GM21447 (cell line): ENCODE data around the gene ERP44.
"Not testable (repeated sequence)": the region's sequence is repeated elsewhere in the genome, so short reads cannot be mapped to it uniquely, and the experiment has no call there.

Source experiments
- ATAC-seq: cut with Tn5 transposase; IDR thresholded peaks from one replicate; pipeline ENCODE4 v1.9.1; 2021; ENCODE audit not compliant: unreplicated experiment

ERP44 gene

GRCh38 chr9:100098887-100099721 lies at the start of gene ERP44, which contains the start of gene INVS:
ERP44 (minus strand) TSS chr9:100099000; CDS start chr9:100098840, 160 bp downstream.
INVS (plus strand) TSS chr9:100099243; CDS start chr9:100104522, 5,279 bp downstream.
- peak; percentile 97 for ATAC-seq

DNA sequence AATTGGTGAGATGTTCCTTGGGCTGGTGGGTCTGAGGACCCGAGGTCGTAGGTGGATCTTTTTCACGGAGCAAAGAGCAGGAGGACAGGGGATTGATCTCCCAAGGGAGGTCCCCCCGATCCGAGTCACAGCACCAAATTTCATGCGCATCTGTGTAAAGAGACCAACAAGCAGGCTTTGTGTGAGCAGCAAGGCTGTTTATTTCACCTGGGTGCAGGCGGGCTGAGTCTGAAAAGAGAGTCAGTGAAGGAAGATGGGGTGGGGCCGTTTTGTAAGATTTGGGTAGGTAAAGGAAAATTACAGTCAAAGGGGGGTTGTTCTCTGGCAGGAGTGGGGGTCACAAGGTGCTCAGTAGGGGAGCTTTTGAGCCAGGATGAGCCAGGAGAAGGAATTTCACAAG lies 47.2 kb upstream of the ERP44 start:
- ATAC-seq: not testable (repeated sequence)

GRCh38 chr9:100145167-100145934 lies 46.6 kb upstream of the ERP44 start:
- not testable (repeated sequence) for ATAC-seq

DNA sequence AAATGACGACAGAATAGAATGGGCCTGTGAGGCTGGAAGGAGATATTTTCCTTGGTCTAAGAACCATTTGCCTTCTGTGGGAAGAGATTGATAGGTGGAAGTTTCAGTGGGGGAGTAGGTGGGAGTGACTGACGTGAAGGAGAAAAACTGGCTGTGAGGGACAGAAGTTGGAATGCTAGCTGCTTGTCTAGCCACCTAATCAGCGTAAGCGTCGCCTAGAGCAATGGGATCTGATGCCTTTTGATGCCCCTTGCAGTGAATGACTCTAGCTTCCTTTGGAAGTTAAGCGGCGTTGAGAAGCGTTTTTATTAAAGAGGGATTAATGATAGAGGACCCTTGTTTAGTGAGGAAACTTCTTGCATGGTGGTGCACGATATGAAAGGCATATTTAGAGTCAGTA lies 43.1 kb upstream of the ERP44 start:
- not testable (repeated sequence) for ATAC-seq

GRCh38 chr9:100140303-100140702 lies 41.5 kb upstream of the ERP44 start:
- not testable (repeated sequence) for ATAC-seq

DNA sequence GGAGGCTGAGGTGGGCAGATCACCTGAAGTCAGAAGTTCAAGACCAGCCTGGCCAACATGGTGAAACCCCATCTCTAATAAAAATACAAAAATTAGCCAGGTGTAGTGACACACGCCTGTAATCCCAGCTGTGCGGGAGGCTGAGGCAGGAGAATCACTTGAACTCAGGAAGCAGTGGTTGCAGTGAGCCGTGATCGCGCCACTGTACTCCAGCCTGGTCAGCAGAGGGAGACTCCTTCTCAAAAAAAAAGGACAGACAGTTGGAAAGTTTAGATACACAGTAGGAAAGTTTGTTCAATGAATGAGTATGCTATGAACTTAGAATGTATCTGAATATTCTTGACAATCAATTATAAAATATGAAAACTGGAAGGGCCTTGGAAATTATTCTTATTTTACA lies 38.0 kb upstream of the ERP44 start:
- not testable (repeated sequence) for ATAC-seq

DNA sequence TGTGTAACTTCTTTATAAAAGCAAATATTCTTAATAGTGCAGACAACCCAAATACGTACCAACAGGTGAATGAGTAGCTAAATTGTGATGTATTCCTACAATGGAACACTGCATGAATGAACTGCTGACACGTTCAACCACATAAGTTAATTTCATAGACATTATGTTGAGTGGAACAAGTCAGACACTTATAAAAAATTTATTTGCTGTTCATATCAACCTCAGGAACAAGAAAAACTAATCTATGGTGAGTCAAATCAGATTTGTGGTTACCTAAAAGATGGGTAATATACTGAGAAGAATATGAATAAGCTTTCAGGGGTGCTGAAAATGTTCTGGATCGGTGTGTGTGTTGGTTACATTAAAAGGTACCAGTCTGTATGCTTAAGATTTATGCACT lies 35.9 kb upstream of the ERP44 start:
- ATAC-seq: no peak

GRCh38 chr9:100131875-100132430 lies 33.2 kb upstream of the ERP44 start:
- ATAC-seq: no peak

GRCh38 chr9:100131216-100131615 lies 32.4 kb upstream of the ERP44 start:
- no peak for ATAC-seq

GRCh38 chr9:100129772-100130171 lies 31.0 kb upstream of the ERP44 start:
- ATAC-seq: no peak

DNA sequence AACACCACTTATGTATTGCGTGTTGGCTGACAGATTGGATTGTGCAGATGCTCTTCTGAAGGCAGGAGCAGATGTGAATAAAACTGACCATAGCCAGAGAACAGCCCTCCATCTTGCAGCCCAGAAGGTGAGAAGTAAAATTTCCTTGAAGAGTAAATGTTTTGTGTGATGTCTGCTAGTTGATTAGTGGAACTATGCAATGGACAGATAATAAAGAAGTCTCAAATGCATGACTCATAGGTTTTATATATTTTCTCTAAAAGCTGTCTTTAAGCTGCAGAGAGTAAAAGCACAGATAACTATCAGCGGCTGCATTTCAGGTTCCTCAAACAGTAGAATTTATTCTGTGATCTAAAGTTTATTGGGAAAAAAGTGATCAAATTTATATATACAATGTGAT lies 27.6 kb upstream of the ERP44 start:
- ATAC-seq: no peak

- no peak for ATAC-seq
Measured at GRCh38 chr9:100125910-100126309, 27.1 kb upstream of the ERP44 start.

DNA sequence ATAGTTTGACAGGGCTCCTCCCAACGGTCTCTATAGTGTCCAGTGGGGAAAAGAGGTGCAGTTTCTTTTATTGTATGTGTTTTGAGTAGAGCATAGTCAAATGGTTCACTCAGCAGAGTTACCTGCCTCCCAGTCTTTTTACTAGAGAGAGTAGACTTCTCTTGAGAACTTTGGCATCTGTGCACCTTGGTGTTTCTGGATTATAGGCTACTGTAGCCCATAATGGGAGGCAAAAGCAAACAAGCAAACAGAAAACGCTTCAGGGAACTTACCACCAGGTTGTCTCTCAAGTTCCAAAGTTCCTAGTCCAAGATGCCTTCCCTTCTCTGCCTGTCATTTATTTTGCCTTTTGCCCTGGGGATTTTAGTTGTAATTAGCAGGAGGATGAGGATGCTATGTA lies 26.4 kb upstream of the ERP44 start:
- no peak for ATAC-seq

- no peak for ATAC-seq
Measured at GRCh38 chr9:100120286-100120685, 21.5 kb upstream of the ERP44 start.

DNA sequence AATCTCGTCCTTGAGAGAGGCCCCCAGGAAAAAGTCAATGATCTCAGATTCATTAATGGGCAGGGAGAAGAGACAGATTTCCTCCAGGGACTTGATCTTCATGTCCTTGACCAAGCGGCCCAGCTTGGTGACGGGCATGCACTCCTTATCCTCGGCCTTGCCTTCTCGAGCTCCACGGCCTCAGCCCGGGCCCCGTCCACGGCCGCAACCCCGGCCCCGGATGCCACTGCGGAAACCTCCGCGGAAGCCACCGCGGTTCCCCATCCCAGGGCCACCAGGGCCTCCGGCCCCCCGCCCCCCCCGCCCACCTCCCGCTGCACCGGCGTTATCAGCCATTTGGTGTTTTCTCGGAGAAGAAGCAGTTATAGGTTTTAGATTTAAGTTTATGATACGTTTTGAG lies 18.5 kb upstream of the ERP44 start:
- ATAC-seq: no peak

DNA sequence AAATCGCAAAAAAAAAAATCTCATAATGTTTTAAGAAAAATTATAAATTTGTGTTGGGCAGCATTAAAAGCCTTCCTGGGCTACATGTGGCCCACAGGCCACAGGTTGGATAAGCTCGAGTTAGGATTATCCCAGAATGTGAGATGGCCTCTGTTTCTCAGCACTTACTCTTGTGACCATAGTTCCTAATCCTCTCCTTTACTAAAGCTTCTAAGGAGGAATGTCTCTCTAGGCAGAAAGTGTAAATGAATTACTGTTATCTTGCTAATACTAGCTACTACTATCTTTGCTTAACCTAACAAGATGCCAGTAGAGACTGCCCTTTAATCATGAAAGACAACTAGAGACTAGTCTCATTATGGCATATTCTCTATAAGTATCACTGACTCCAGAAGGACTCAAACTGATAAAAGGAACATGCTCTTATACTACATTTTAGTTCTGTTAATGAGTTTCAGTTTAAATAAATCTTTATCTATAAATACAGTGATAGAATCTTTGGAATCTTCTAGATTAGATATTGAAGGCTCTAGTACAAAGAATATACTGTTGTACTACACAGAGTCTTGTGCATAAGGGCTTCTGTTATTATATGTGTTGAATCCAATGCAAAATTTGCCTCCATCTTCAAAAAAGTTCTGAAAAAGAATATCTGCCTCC lies 14.0 kb upstream of the ERP44 start:
- ATAC-seq: no peak

DNA sequence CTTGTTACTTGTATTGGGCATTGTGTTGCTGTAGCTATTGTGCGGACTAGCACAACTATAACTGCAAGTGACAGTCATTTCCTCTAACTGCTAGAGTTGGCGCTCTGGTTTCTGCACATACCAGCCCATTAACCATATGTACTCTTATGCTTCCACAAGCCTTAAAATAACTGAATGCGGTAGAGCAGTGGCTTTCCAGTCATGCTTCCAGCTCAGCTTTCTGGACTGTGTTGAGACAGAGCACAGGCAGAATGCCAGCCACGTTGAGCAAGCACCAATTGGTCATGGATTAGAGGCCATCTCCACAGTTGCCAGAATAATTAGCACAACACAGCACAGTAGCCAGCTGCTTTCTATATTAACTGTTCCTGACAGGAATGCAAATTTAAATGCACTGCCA lies 12.4 kb upstream of the ERP44 start:
- no peak for ATAC-seq

- no peak for ATAC-seq
Measured at GRCh38 chr9:100108559-100108958, 9.8 kb upstream of the ERP44 start.

DNA sequence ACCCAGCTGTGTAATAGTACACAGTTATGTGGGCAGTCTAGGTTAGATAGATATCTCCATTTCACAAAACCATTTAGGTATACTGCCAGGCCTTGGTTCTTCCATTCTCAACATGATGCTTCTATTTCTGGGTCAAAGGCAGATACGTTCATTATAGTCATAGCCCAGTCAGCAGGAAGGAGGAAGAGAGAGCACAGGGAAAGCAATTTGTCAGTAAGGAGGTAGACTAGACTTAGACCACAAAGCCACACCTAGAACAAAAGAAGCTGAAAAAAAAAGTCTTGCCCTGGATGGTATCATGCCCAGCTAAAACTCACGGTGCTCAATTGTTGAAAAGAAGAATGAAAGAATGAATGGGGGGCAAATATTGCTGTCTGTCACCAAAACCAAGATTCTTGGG lies 7.8 kb upstream of the ERP44 start:
- no peak for ATAC-seq

DNA sequence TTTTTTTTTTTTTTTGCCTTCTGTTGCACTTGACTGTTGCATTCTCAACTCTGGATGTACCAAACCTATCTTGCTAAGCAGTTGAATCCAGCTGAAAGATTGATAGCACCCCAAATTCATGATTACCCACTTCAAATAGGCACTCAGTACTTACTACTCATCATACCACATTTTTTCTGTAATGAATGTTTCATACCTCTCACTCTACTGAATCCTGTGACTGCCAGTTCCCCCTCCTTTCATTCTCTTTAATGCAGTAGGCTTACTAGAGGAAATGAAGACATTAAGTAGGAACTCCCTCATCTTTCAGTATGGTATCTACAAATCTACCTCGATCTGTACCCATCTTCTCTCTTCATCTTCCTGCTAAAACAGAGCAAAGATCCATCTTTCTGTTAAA lies 7.1 kb upstream of the ERP44 start:
- ATAC-seq: no peak

DNA sequence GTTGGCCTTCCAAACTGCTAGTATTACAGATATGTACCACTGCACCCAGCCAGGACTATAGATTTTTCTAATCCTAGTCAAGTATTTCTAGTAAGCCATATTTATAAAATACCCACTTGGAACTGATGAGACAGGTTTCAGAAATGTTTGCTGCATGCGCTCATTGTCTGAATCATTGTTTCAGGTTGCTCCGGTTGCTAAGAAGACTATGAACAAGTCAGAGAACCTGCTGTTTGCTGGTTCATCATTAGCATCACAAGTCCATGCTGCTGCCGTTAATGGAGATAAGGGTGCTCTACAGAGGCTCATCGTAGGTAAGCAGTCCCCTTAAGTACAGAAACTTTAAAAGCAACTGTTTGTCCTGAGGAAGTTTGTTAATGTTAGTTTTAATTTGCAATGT lies 5.5 kb upstream of the ERP44 start:
- ATAC-seq: no peak
